Activated CD4-positive, alpha-beta T cell treated with anti-CD3 and anti-CD28 coated beads for 36 hours (primary cell): ENCODE measurements around the gene ATXN3. TPM values are rescaled to one million over a fixed set of nuclear protein-coding genes. Genes with fewer than 3 reads are reported as not detected.
A peak's percentile ranks its signal among the peaks of the same experiment; 100 is the strongest.
"Not testable (repeated sequence)": the region's sequence is repeated elsewhere in the genome, so short reads cannot be mapped to it uniquely, and the experiment has no call there.

Source experiments
- ATAC-seq: fragments of 200-7000 bp; cut with Tn5 transposase; one replicate; pipeline ENCODE4 v1.10.0; 2021; ENCODE audit warnings: mild to moderate bottlenecking, moderate library complexity
- CTCF ChIA-PET: fragments of 350-600 bp; sonication (Branson Sonifier 250); formaldehyde crosslinking; loops from one replicate; lab custom pipeline; 2021; ENCODE audit warnings: antibody characterized with exemption; lab: Charles Lee
- POLR2A ChIA-PET: fragments of 350-600 bp; sonication (Branson Sonifier 250); formaldehyde crosslinking; loops from one replicate; lab custom pipeline; 2021; ENCODE audit warnings: antibody characterized with exemption, inconsistent platforms; lab: Charles Lee
- DNase-seq: peaks from one replicate; pipeline ENCODE4 v3.0.0-alpha.2; 2020
- H3K27ac Mint-ChIP-seq: one replicate; pipeline ENCODE4 v1.8.0; 2021; ENCODE audit warnings: mixed read lengths
- H3K27me3 Mint-ChIP-seq: one replicate; pipeline ENCODE4 v1.8.0; 2021; ENCODE audit warnings: mixed read lengths
- H3K36me3 Mint-ChIP-seq: one replicate; pipeline ENCODE4 v1.8.0; 2021; ENCODE audit warnings: low read depth, mixed read lengths
- H3K4me1 Mint-ChIP-seq: one replicate; pipeline ENCODE4 v1.8.0; 2021; ENCODE audit warnings: mixed read lengths
- H3K4me3 Mint-ChIP-seq: one replicate; pipeline ENCODE4 v1.8.0; 2021; ENCODE audit warnings: mild to moderate bottlenecking, moderate library complexity, mixed read lengths
- H3K9me3 Mint-ChIP-seq: one replicate; pipeline ENCODE4 v1.8.0; 2021; ENCODE audit warnings: low read depth, mixed read lengths
- intact Hi-C, 2 experiments: fragments of 100-400 bp; cut with DNase I in 1 of 2; cut with micrococcal nuclease in 1 of 2; formaldehyde crosslinking; loops; one replicate each; pipeline versions ENCODE4 v1.14.2 to v1.15.1; 2022 to 2024; cut with DNase I, micrococcal nuclease
- total RNA-seq, 2 experiments: library from RNA; stranded (reverse); gene quantifications; one replicate each; pipeline ENCODE4 v1.2.3, GENCODE V29; 2021

ATXN3 gene
- total RNA-seq, 2 experiments from 2014 or later = 32.7 to 36.0 TPM

DNA sequence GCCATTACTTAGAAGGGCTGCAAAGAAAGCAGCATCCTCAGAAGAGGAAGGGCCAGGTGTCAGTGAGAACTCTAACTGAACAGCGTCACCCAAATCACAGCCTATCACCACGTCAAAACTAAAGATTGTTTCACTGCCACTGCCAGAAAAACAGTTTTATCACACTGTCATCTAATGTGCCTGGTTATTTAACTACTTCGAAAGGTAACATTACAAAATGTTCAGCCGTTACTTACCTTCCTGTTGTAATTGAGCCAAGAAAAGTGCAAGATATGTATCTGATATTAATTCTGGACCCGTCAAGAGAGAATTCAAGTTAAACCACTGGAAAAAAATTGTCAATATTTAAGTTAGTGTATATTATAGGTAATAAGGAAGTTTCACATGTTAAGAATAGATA is 17.9 kb downstream of the ATXN3 start:
- Mint-ChIP-seq H3K4me1 (no peaks in the 10 kb centered on the region), H3K27me3 (no peaks in the 10 kb centered on the region), H3K9me3 (no peaks in the 10 kb centered on the region), H3K36me3 (peaks cover 29% of the 10 kb centered on the region), H3K27ac (no peak overlapping the region), H3K4me3 (no peak overlapping the region)
- no peak for DNase-seq
- CTCF ChIA-PET = interaction anchor here (0.6 kb wide), 1 partner anchor 89 kb away, joined by 3 read pairs; no protein-coding TSS in a partner anchor
- ATAC-seq = no peak
- intact Hi-C loops = no loop called here
- POLR2A ChIA-PET = interaction anchor here (0.6 kb wide), 2 partner anchors 45 to 71 kb away, joined by 3 to 4 read pairs; no protein-coding TSS in a partner anchor

DNA sequence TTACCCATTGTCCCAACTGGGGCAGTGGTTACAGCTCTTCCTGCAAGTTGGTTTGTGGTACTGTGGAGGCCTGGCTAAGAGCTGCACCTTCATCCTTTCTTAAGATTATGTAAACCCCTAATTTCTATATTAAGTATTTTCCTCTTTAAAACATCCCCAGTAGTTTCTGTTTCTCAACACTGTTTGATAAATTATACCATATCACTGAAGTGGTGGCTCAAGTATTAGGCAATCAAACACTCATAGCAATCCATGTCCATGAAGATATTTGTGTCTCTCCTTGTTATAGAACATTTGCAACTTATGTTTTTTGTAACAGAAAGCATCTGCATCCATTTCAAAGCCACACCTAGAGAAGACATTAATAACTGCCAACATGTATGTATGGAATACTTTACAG is 31.8 kb downstream of the ATXN3 start:
- ATAC-seq (no peak), DNase-seq (no peak)
- H3K36me3 Mint-ChIP-seq = peaks cover 11% of the 10 kb centered on the region
- ChIA-PET POLR2A (no interaction called here), CTCF (interaction anchor here (1.6 kb wide), 1 partner anchor 12 kb away, joined by 4 read pairs; no protein-coding TSS in a partner anchor)
- no peak overlapping the region for H3K4me3 Mint-ChIP-seq
- intact Hi-C loops = no loop called here
- H3K4me1 Mint-ChIP-seq = no peaks in the 10 kb centered on the region
- no peaks in the 10 kb centered on the region for H3K27me3 Mint-ChIP-seq
- H3K27ac Mint-ChIP-seq = peak overlapping the region; percentile 24
- H3K9me3 Mint-ChIP-seq = no peaks in the 10 kb centered on the region

DNA sequence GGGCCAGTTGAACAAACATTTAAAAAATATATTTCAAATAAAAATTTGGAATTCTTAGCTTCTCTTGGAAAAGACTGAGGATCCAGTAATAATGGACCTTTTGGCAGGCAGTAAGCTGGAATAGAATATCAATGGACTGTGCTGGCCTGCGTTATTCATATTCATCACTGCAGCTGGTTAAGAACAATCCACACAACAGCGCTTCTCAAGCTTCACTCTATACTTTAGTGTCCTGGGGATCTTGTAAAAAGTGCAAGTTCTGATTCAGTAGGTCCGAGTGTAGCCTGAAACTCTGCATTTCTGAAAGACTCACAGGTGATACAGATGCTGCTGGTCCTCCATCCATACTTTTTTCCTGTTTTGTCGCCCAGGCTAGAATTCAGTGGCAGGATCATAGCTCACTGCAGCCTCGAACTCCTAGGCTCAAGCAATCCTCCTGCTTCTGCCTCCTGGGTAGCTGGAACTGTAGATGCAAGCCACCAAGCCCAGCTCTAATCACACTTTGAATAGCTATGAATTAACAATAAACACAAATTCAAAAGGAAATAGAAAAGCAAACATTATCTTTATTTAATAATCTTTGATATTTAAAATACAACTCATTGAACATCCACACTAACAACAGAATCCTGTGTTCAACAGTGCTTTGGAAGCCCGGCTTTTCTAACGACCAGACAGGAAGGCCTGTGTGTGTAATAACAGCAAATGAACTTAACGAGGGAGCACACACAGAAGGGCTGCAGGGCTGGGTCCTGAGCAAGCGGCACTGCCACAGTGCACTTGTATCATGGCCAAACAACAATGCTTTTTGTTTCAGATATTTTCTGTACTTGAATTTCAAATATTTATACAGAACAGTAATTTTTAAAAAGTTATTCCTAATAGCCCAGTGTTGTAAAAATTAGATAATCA is 48.1 kb downstream of the ATXN3 start:
- Mint-ChIP-seq H3K9me3 (no peaks in the 10 kb centered on the region), H3K36me3 (no peaks in the 10 kb centered on the region), H3K4me1 (no peaks in the 10 kb centered on the region), H3K4me3 (no peak overlapping the region), H3K27ac (no peak overlapping the region), H3K27me3 (no peaks in the 10 kb centered on the region)
- ChIA-PET CTCF (interaction anchor here (1.5 kb wide), 1 partner anchor 44 kb away, joined by 3 read pairs; no protein-coding TSS in a partner anchor), POLR2A (no interaction called here)
- DNase-seq (no peak), ATAC-seq (no peak)
- intact Hi-C loops = no loop called here

DNA sequence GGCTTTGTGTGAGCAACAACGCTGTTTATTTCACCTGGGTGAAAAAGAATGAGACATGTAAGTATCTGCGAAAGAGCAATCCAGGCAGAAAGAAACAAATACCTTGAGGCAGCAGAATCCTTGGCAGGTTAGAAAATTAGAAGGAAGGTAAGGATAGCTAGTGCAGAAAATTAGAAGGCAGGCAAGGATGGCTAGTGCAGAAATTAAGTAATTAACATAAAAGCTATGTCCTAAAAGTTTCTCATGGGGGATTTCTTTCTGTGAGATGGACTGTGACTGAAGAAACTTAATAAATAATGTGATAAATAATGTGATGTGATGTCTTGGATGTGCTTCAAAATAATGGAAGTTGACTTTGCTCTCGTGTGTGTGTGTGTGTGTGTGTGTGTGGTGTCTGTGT is 56.6 kb downstream of the ATXN3 start:
- Mint-ChIP-seq H3K9me3 (peaks cover 4% of the 10 kb centered on the region), H3K27ac (no peak overlapping the region), H3K36me3 (peaks cover 19% of the 10 kb centered on the region), H3K4me1 (no peaks in the 10 kb centered on the region), H3K27me3 (no peaks in the 10 kb centered on the region), H3K4me3 (no peak overlapping the region)
- DNase-seq = no peak
- POLR2A ChIA-PET = no interaction called here
- intact Hi-C loops = no loop called here
- no peak for ATAC-seq
- CTCF ChIA-PET = interaction anchor here (0.6 kb wide), 1 partner anchor 34 kb away, joined by 4 read pairs; no protein-coding TSS in a partner anchor

DNA sequence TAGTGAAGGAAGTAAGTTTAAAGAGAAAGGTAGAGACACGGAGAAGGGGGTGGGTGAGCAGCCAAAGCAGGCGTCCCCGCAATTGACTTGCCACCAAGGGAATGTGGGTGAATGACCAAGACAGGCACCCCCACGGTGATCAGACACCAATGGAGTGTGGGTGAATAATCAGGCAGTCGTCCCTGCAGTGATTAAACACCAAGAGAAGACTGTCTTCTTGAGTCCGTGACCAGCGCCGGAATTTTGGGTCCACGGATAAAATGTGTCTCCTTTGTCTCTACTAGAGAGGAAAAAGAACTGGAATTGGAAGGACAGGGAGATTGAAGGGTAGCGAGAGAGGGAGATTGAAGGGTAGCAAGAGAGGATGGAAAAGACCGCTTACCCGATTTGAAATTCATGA is 57.2 kb downstream of the ATXN3 start:
- H3K36me3 Mint-ChIP-seq = peaks cover 19% of the 10 kb centered on the region
- DNase-seq, H3K27me3 Mint-ChIP-seq, CTCF ChIA-PET, H3K4me1 Mint-ChIP-seq, H3K9me3 Mint-ChIP-seq, ATAC-seq, H3K27ac Mint-ChIP-seq, intact Hi-C loops, H3K4me3 Mint-ChIP-seq, POLR2A ChIA-PET: not testable (repeated sequence)

DNA sequence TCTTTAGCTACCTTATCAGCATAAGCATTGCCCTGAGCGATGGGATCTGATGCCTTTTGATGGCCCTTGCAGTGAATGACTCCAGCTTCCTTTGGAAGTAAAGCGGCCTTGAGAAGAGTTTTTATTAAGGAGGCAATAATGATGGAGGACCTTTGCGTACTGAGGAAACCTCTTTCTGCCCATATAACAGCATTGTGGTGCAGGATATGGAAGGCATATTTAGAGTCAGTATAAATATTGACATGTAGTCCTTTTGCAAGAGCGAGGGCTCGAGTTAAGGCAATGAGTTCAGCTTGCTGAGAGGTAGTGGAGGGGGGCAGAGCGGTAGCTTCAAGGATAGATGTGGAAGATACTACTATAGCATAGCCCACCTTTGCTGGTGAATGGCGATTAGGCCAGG is 60.5 kb downstream of the ATXN3 start:
- H3K4me3 Mint-ChIP-seq, H3K9me3 Mint-ChIP-seq, H3K4me1 Mint-ChIP-seq, DNase-seq, H3K27me3 Mint-ChIP-seq, intact Hi-C loops, H3K27ac Mint-ChIP-seq, ATAC-seq, CTCF ChIA-PET: not testable (repeated sequence)
- H3K36me3 Mint-ChIP-seq = peaks cover 19% of the 10 kb centered on the region
- POLR2A ChIA-PET = interaction anchor here (0.6 kb wide), 1 partner anchor 10 kb away, joined by 7 read pairs; no protein-coding TSS in a partner anchor

DNA sequence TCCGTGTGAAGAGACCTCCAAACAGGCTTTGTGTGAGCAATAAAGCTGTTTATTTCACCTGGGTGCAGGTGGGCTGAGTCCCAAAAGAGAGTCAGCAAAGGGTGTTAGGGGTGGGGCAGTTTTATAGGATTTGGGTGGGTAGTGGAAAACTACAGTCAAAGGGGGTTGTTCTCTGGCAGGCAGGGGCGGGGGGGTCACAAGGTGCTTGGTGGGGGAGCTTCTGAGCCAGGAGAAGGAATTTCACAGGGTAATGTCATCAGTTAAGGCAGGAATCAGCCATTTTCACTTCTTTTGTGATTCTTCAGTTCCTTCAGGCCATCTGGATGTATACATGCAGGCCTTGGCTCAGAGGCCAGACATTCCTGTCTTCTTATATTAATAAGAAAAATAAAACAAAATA is 64.6 kb downstream of the ATXN3 start:
- H3K27me3 Mint-ChIP-seq, H3K36me3 Mint-ChIP-seq, H3K9me3 Mint-ChIP-seq, DNase-seq, CTCF ChIA-PET, ATAC-seq: not testable (repeated sequence)
- Mint-ChIP-seq H3K4me3 (peak overlapping the region; percentile 20), H3K4me1 (peaks cover 31% of the 10 kb centered on the region), H3K27ac (peak overlapping the region; percentile 27)
- POLR2A ChIA-PET = interaction anchor here (0.7 kb wide), 1 partner anchor 65 kb away, joined by 3 read pairs; no protein-coding TSS in a partner anchor
- intact Hi-C loops = loop anchor here in 1 of 2 experiments (5.0 kb wide), 1 partner anchor 751 kb away; the partner anchor contains the start of gene GOLGA5

DNA sequence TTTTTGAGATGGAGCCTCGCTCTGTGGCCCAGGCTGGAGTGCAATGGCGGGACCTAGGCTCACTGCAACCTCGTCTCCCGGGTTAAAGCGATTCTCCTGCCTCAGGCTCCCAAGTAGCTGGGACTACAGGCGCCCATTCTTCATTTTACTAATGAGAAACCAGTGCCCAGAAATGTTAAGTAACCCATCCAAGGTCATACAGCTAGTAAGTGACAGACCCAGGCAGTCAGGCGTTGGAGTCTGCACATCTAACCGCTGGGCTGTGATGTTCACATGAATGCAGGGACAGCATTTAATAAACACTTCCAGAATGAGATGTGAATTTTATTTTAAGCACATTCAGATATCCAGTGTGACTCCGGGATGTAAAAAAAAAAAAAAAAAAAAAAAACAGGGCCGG is 65.2 kb downstream of the ATXN3 start:
- Mint-ChIP-seq H3K4me3 (peak overlapping the region; percentile 92), H3K9me3 (no peaks in the 10 kb centered on the region), H3K36me3 (peaks cover 10% of the 10 kb centered on the region), H3K27me3 (no peaks in the 10 kb centered on the region), H3K27ac (peak overlapping the region; percentile 98), H3K4me1 (peaks cover 36% of the 10 kb centered on the region)
- DNase-seq (no peak), ATAC-seq (no peak)
- ChIA-PET POLR2A (no interaction called here), CTCF (interaction anchor here (0.8 to 1.0 kb wide), 2 partner anchors 64 to 65 kb away, joined by 3 to 4 read pairs; partner anchors contain the start of gene ATXN3)
- intact Hi-C loops = loop anchor here in 1 of 2 experiments (5.0 kb wide), 1 partner anchor 751 kb away; the partner anchor contains the start of gene GOLGA5

DNA sequence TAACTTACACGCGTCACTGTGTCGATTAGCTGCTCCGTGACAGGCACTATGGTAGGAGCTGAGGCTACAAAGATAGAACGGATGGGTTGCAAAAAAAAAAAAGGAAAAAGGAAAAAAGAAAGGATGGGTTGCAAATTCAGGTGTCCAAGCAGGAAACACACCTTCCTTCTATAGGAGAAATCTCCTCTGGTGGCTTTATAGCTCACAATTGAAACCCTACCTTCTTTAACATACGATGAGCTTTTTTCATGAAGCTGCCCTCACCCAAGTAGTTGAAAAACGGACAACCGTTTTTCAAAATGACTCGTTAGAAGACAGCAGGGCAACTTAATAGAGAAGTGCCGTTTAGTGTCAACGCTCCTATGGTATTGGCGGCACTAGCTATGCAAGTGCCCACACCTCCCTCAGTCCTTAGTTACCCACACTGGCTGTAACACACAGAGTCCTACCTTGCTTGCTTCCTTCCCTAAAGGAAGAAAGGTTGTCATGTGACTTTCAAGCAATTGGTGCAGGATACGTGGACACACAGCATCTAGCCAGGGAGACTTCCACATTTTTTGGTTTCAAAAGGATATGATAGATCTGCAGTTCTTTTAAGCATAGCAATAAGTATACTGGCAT is 65.8 kb downstream of the ATXN3 start:
- ChIA-PET CTCF (interaction anchor here (0.6 to 1.2 kb wide), 7 partner anchors 9 to 1099 kb away, joined by 3 to 5 read pairs (median 3); partner anchors contain the start of genes ATXN3, CPSF2 and NDUFB1), POLR2A (interaction anchor here (0.6 to 1.9 kb wide), 6 partner anchors 10 to 1081 kb away, joined by 3 to 9 read pairs (median 4); partner anchors contain the start of genes ATXN3, CPSF2 and NDUFB1)
- H3K27ac Mint-ChIP-seq = peak overlapping the region; percentile 98
- H3K9me3 Mint-ChIP-seq = no peaks in the 10 kb centered on the region
- H3K4me3 Mint-ChIP-seq = peak overlapping the region; percentile 92
- no peaks in the 10 kb centered on the region for H3K27me3 Mint-ChIP-seq
- intact Hi-C loops = loop anchor here (1.0 to 5.0 kb wide), 4 partner anchors 66 to 752 kb away; partner anchors contain the start of genes ATXN3 (in 2 of the 2), CPSF2 (in 1 of the 2), GOLGA5 (in 1 of the 2) and NDUFB1 (in 1 of the 2)
- ATAC-seq (peak; percentile 25), DNase-seq (peak; percentile 29)
- peaks cover 42% of the 10 kb centered on the region for H3K4me1 Mint-ChIP-seq
- peaks cover 12% of the 10 kb centered on the region for H3K36me3 Mint-ChIP-seq

DNA sequence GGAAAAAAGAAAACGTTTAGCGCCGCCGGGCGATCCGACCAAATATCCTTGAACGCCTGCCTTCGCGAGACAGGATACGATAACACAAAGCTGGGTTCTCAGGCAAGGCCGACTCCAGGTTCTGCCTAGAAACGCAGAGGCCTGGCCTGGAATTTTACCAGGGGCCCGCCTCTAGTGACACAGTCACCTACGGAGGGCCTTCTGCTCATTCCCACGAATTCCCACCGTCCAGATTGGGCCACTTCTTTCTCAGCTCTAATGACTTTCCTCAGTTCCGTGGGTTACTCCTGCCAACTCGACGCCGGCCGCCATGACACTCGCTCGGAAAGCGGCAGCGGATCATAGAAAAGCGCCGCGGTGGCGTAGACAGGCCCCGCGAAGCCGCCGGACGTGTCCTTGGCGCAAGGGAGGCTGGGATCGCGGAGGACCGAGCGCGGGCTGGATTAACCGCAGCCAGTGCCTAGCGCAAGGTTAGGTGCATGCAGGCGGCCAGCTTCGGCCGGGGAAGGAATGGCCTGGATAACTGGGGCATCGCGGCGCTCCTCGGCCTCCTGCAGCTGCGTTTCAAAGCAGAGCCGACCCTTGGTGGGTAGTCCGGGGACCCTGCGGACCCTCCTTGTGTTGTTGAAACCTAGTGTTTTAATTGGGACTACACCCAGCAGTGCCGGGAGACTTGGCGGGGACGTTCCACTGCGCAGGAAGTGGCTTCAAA is 66.5 kb downstream of the ATXN3 start, which contains the start of gene TRIP11:
TSS of gene TRIP11 (minus strand) at position 341 of the 712 bp plus-strand sequence. CDS start 374 bp downstream, outside the sequence.
- POLR2A ChIA-PET = interaction anchor here (0.6 to 1.9 kb wide), 5 partner anchors 35 to 1014 kb away, joined by 3 to 9 read pairs (median 3); partner anchors contain the start of genes ATXN3, CPSF2 and NDUFB1
- intact Hi-C loops = loop anchor here (1.0 to 5.0 kb wide), 7 partner anchors 66 to 752 kb away; partner anchors contain the start of genes ATXN3 (in 2 of the 2), PPP4R3A (in 2 of the 2), CPSF2 (in 1 of the 2) and GOLGA5 (in 1 of the 2)
- Mint-ChIP-seq H3K4me3 (peak within 1 kb of the TSS; percentile 92), H3K4me1 (peaks cover 42% of the 10 kb centered on the region), H3K27me3 (no peaks in the 10 kb centered on the region), H3K36me3 (peaks cover 14% of the 10 kb centered on the region), H3K27ac (peak within 1 kb of the TSS; percentile 98), H3K9me3 (no peaks in the 10 kb centered on the region)
- DNase-seq (peak; percentile 98), ATAC-seq (peak; percentile 95)
- CTCF ChIA-PET = interaction anchor here (0.6 to 1.2 kb wide), 8 partner anchors 9 to 1099 kb away, joined by 3 to 5 read pairs (median 4); partner anchors contain the start of genes ATXN3, CPSF2 and NDUFB1
